Right lobe of liver (tissue), 4 donors: ENCODE measurements around the gene GPR158.

ENCODE experiments used
- POLR2A ChIP-seq: fragments of 450-650 bp; IDR thresholded peaks from one replicate; pipeline ENCODE4 v1.6.1; 2017; ENCODE audit warnings: antibody characterized with exemption, mild to moderate bottlenecking
- TF ChIP-seq, protein P1 (sequence below), 4 donors: fragments of 200-600 bp in 3 of 4; fragments of 450-650 bp in 1 of 4; IDR thresholded peaks; one replicate each; pipeline versions ENCODE4 v1.5.1 to v1.8.0; 2016 to 2022; ENCODE audit warnings: antibody characterized with exemption in 4 of 4, mild to moderate bottlenecking in 2 of 4
- donor health status: DM: no; HTN: no; CAD: no.
- donor health status: DM: no; HTN: no; CAD: no.
- donor health status: DM: no; HTN: yes; CAD: no.

DNA sequence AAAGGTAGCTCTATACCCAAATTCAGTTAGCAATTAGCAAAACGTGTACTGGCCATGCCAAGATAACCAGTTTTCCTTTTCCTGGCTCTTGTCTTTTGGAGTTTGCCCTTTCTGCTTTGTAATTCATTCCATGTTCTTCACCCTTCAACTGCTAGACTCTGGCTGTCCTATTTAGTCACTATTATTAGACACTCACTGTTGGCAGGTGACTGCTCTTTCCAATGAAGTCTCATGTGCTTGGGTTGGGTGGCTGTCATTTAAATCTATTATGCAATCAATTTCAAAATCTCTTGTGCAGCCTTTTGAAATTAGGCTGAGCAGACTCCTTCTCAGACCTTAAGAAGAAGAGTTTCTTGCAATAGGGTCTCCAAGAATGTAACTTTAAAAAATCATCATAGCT lies 266.5 kb downstream of the GPR158 start:
- TF ChIP-seq, protein P1, sequence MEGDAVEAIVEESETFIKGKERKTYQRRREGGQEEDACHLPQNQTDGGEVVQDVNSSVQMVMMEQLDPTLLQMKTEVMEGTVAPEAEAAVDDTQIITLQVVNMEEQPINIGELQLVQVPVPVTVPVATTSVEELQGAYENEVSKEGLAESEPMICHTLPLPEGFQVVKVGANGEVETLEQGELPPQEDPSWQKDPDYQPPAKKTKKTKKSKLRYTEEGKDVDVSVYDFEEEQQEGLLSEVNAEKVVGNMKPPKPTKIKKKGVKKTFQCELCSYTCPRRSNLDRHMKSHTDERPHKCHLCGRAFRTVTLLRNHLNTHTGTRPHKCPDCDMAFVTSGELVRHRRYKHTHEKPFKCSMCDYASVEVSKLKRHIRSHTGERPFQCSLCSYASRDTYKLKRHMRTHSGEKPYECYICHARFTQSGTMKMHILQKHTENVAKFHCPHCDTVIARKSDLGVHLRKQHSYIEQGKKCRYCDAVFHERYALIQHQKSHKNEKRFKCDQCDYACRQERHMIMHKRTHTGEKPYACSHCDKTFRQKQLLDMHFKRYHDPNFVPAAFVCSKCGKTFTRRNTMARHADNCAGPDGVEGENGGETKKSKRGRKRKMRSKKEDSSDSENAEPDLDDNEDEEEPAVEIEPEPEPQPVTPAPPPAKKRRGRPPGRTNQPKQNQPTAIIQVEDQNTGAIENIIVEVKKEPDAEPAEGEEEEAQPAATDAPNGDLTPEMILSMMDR (IDR thresholded peaks at IDR 0.05), result no peak
- TF ChIP-seq POLR2A, result no peak
